Body of pancreas (tissue), 4 donors: Measurements from ENCODE around the gene RASGRP3.

ENCODE experiments used
- CTCF ChIP-seq, 7 experiments: fragments of 450-650 bp in 4 of 7; fragments of 200-600 bp in 3 of 7; sonication (generic) in 3 of 7; IDR thresholded peaks; one replicate each; pipeline ENCODE4 v1.5.1; 2016 to 2019; ENCODE audit warnings: antibody characterized with exemption in 7 of 7
- POLR2A ChIP-seq, 3 donors: fragments of 450-650 bp; IDR thresholded peaks; one replicate each; pipeline ENCODE4 v1.6.1; 2016; ENCODE audit warnings: antibody characterized with exemption in 3 of 3, mild to moderate bottlenecking in 2 of 3

DNA sequence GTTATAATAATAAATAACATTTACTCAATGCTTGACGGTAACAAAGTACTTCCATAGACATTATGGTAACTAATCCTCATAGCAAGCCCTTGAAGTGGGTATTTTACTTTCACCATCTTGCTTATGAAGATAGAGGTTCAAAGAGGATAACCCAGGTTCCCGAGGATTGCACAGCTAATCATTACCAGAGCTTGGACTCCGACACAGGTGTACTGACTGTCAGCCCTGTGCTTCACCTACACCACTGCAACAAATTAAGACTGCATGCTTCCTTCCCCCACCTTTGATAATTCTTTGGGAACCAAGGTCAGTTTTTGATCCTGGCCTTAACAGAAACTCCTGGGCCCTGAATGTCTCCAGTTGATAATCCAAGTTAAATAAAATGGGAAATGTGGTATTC, 73.8 kb downstream of the RASGRP3 start:
- TF ChIP-seq POLR2A (IDR thresholded peaks at IDR 0.05) (no peak), CTCF (IDR thresholded peaks at IDR 0.05) (no peak)
